NCI-H82 (cell line): Measurements from ENCODE around the gene HMGCS1.
"Not testable (repeated sequence)": the region's sequence is repeated elsewhere in the genome, so short reads cannot be mapped to it uniquely, and the experiment has no call there.

ENCODE experiments used
- DNase-seq: peaks from one replicate; lab custom pipeline; 2025; lab: John Stamatoyannopoulos, UW

The HMGCS1 gene

GRCh38 chr5:43313035-43313853 lies at the start of gene HMGCS1:
Gene HMGCS1, minus strand, starts transcription at chr5:43313412. Its CDS starts 14,447 bp downstream, at chr5:43298965.
- DNase-seq, result peak; percentile 99

- no peak for DNase-seq
These were observed 45.5 kb upstream of the HMGCS1 start for GRCh38 chr5:43358726-43359125.

DNA sequence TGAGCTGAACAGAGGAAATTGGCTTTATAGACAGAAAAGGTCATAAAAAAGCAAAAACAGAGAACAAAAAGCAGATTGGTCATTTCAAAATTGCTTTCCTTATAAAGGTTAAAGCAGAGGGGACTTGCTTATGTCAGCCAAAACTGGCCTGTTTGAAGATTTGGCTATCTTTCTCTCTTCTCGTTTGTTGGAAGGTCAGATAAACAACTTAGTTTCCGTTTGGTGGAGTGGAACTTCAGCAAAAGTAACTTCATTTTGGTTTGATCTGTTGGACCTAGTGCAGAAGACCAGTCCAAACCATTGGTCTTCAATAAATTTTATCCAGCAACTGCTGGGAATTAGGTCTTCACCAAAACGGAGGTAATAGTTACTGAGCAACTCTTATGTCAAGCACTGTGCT lies 45.1 kb upstream of the HMGCS1 start:
- no peak for DNase-seq

DNA sequence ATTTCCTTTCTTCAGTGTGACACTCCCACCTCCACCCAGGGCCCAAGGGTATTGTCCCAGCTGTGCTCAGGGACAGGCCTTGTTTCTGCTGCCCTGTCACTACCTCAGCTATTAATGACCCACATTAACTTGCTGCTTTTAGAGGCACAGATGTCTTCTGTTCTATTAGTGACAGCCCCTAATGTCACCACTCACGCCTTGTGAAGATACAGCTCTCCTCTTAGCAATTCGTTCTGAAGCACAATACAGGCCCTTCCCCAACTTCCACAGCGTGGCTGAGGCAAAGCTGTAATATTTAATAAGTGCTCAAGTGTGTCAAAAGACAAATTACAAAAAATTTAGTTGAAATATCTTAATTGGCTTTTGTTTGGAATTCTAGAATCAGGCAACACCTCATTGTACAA lies 44.7 kb upstream of the HMGCS1 start:
- DNase-seq, result no peak

DNA sequence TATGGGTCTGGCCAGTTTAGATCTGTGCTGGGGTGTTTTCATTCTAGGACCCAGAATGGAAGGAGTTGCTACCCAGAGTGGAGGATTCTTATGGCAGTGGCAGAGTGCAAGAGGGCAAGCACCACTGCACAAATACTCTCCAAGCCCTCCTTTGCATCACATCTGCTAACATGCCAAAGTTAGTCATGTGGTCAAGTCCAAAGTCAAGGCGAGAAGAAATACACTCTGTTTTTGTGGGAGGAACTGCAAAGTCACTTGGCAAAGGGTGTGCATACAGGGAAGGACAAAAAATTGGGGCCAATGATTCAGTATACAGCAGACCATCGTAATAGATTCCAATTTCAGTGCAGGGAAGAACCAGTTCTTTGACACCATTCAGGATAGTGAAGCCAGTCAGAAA lies 43.9 kb upstream of the HMGCS1 start:
- no peak for DNase-seq

GRCh38 chr5:43354774-43355173 lies 41.6 kb upstream of the HMGCS1 start:
- no peak for DNase-seq

DNA sequence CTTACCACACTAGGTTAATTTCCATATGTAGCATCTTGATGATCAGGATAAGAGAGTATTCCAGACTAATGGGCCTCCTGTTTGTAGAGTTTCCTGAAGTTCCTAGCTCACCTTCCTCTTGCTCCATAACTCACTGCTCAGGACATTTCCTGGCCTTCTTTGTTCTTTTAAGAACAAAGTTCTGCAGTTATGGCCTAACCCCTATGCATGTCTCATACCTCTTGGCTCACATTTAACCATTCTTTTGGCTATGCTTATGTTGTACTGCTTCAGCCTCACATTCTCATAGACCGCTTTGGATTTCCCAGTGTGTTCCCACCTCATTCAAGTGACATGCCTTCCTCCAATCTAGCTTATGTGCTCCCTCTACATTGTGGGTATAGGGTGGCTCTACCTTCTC lies 40.5 kb upstream of the HMGCS1 start:
- DNase-seq, result no peak

- DNase-seq, result no peak
These were observed 39.7 kb upstream of the HMGCS1 start for GRCh38 chr5:43352915-43353314.

- DNase-seq, result no peak
These were observed 38.9 kb upstream of the HMGCS1 start for GRCh38 chr5:43352131-43352530.

DNA sequence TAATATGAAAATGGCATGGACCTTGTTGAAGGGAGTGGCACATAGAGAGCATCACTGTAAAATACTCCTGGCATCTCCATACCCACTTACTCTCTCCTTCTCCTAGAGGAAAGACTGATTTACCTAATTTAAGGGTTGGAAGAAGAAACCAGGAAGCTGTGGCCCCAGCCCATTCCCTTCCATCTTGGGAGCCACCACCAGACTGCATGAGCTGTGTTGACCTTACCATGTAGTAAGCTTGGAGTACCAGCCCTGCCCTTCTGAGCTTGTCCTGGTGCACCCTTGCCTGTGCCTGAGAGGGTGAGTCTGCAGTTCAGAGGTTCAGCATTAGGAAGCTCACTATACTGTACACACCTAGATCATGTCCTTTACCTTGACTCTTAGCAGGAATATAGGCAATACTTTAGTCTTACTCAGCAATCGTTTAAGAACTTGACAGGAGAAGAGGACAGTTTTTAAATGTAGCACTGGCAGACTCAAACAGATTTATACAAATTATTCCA lies 35.7 kb upstream of the HMGCS1 start:
- DNase-seq, result no peak

- no peak for DNase-seq
These were observed 35.0 kb upstream of the HMGCS1 start for GRCh38 chr5:43348207-43348606.

DNA sequence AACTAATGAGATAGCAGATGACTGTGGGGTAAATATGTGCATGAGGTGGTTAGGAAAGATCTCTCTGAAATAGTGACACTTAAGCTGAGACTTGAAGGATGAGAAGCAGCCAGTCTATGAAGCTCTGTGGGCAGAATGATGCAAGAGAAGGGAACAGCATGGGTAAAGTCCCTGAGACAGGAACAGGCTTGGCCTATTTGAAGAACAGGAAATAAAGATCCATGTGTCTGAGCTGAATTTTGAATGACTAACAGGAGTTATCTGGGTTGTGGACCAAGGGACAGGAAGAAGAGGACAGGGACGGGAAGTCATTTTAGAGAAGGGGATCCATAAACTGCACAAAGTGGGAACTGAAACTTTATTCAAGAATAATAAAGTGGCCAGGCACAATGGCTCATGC lies 25.6 kb upstream of the HMGCS1 start:
- no peak for DNase-seq

GRCh38 chr5:43336159-43336558 lies 22.9 kb upstream of the HMGCS1 start:
- no peak for DNase-seq

DNA sequence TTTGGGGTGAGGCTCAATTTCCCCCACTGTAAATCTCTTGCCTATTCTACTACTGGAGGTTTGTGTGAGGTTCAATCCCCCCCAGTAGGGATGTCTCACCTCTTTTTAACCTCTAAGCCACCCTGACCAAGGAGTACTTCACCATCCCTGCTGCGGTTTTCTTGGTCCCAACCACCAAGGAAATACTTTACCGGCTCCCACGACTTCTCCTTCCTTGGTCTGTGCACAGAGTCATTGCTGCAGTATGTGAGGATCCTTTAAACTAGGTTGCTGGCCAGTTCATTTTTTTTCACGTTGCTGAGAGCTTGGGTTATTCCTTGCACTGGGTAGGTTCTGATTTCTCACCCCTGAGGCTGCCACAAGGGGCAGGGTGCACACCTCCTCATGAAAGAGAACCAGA lies 22.5 kb upstream of the HMGCS1 start:
- no peak for DNase-seq

- no peak for DNase-seq
These were observed 19.2 kb upstream of the HMGCS1 start for GRCh38 chr5:43332401-43332800.

DNA sequence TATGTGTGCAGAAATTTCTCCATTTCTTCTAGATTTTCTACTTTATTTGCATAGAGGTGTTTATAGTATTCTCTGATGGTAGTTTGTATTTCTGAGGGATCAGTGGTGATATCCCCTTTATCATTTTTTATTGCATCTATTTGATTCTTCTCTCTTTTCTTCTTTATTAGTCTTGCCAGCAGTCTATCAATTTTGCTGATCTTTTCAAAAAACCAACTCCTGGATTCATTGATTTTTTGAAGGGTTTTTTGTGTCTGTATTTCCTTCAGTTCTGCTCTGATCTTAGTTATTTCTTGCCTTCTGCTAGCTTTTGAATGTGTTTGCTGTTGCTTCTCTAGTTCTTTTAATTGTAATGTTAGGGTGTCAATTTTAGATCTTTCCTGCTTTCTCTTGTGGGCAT lies 12.4 kb upstream of the HMGCS1 start:
- not testable (repeated sequence) for DNase-seq

DNA sequence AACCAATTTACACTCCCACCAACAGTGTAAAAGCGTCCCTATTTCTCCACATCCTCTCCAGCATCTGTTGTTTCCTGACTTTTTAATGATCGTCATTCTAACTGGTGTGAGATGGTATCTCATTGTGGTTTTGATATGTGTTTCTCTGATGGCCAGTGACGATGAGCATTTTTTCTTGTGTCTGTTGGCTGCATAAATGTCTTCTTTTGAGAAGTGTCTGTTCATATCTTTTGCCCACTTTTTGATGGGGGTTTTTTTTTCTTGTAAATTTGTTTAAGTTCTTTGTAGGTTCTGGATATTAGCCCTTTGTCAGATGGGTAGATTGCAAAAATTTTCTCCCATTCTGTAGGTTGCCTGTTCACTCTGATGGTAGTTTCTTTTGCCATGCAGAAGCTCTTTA lies 10.3 kb upstream of the HMGCS1 start:
- not testable (repeated sequence) for DNase-seq

GRCh38 chr5:43320846-43321245 lies 7.6 kb upstream of the HMGCS1 start:
- DNase-seq, result no peak

- no peak for DNase-seq
These were observed 3.2 kb upstream of the HMGCS1 start for GRCh38 chr5:43316421-43316820.

- DNase-seq, result no peak
These were observed 2.5 kb upstream of the HMGCS1 start for GRCh38 chr5:43315682-43316081.

DNA sequence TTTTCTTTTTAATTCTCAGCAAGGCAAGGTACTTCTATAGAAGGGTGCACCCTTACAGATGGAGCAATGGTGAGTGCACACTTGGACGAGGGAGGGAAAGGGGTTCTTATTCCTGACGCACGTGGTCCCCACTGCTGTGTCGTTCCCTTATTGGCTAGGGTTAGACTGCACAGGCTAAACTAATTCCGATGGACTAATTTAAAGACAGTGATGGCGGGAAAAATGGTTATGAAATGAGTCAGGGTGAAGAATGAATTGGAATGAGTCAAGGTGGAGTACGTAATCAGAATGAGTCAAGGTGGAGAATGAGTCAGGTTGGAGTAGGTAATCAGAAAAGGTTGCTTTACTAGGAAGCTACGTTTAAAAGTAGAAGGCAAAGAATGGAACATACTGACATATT lies 2.1 kb upstream of the HMGCS1 start:
- DNase-seq, result no peak

DNA sequence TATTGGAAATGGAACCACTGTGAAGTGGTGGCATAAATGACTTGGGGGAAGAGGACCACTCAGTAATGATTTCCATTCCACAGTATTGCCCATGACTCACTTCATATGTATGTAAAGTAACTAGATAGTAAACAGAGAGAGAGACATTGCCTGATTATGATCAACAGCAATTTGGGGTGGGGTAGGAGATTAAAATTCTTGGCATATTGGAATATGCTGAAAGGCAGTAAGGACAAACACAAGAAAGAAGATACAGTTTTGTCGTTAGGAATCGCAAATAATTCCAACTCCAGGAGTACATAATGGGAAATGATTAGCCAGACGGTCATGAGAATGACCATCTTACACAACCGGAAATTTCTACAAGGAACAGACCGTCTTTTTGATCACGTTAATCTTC lies 1.5 kb upstream of the HMGCS1 start:
- no peak for DNase-seq

- peak; percentile 43 for DNase-seq
These were observed 744 bp upstream of the HMGCS1 start for GRCh38 chr5:43313854-43314457.

DNA sequence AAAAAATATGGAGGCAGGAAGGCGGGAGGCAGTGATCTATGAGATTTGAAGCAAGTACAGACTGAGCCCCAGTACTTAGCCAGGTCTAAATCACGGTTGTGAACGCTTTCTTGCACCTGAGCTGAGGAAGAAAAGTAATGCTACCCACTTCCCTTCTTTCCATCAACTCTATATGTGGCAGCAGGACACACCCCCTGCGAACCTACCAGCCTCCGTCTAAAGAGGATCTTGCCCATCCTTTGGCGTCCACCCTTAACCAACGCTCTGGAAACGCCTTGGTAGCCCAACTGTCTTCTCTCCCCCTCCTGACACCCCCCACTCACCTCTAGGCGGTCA lies 545 bp downstream of the HMGCS1 start:
- DNase-seq, result no peak
